Fibroblast of skin of abdomen (primary cell): ENCODE data around the gene PHF21B.
"Not testable (repeated sequence)": the region's sequence is repeated elsewhere in the genome, so short reads cannot be mapped to it uniquely, and the experiment has no call there.

ENCODE experiments used
- DNase-seq: peaks from one replicate; pipeline ENCODE4 v3.0.0-alpha.2; 2013

The PHF21B gene

GRCh38 chr22:44988671-44989070, 21.1 kb downstream of the PHF21B start:
- no peak for DNase-seq

GRCh38 chr22:44986926-44987325, 22.9 kb downstream of the PHF21B start:
- DNase-seq = no peak

GRCh38 chr22:44985906-44986527, 23.8 kb downstream of the PHF21B start:
- no peak for DNase-seq

- no peak for DNase-seq
These were observed 25.8 kb downstream of the PHF21B start for GRCh38 chr22:44983878-44984482.

DNA sequence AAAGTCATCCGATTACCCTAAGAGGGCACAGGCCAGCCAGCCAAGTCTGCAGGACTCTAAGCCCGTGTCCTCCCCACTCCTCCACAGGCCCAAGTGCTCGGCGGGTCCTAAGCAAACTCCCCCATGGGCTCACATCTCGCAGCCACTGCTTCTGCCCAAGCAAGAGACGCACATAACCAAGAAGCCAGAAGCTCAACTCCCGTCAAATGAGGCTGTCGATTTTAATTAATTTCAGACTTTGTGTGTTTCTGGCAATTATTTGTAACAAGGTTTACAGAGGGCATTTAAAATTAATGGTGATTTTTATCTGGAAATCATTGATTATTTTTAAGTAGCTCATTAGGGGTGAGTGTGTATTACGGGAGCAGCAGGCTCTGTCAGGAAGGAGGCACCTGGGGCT, 27.4 kb downstream of the PHF21B start:
- no peak for DNase-seq

- DNase-seq = no peak
These were observed 27.9 kb downstream of the PHF21B start for GRCh38 chr22:44981857-44982256.

- DNase-seq = no peak
These were observed 30.7 kb downstream of the PHF21B start for GRCh38 chr22:44979154-44979553.

- peak; percentile 79 for DNase-seq
These were observed 34.2 kb downstream of the PHF21B start for GRCh38 chr22:44975427-44976262.

GRCh38 chr22:44974454-44974853, 35.4 kb downstream of the PHF21B start:
- DNase-seq = no peak

DNA sequence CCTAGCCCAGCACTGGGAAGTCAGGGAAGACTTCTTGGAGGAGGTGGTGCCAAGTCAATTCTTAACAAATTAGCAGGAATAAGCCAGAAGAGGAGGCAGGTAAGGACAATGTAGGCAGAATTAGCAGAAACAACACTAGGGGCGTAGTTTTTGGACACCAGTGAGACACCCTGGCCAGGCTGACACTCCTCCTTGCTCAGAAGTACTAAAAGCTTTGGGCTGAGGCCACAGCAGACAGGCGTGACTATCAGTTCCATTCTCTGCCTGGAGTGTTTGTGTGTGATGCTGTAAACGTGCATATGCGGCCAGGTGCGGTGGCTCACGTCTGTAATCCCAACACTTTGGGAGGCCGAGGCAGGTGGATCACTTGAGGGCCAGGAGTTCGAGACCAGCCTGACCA, 36.0 kb downstream of the PHF21B start:
- no peak for DNase-seq

DNA sequence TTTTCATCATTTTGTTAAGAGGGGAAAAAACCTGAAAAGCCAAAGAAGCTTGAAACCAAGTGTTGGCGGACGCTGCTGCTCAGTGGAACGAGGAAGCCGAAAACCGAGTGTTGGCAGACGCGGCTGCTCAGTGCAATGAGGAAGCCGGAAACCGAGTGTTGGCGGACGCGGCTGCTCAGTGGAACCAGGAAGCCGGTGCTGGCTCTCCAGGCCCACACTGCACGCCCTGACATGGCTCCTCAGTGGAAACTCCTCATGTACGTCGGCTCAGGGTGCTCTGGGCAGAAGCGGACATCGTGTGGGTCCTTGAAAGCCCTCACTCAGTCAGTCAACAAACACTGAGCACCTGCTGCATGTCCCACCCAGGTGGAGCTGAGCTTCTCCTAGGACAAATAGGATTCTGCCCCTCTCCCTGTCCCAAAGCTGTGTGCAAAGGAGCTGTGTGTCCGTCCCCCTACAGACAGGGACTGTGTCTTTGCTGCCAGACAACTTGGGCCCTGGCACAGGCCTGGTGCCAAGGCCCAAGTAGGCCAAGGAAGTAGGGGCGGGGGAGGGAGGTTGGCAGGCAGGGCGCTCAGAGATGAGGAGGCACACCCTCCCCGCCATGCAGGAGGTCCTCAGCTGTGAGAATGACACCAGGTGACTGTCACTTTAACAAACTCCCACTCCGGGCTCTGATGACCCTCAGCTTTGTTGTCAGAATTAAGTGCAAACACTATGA, 37.3 kb downstream of the PHF21B start:
- no peak for DNase-seq

- no peak for DNase-seq
These were observed 38.0 kb downstream of the PHF21B start for GRCh38 chr22:44971651-44972362.

DNA sequence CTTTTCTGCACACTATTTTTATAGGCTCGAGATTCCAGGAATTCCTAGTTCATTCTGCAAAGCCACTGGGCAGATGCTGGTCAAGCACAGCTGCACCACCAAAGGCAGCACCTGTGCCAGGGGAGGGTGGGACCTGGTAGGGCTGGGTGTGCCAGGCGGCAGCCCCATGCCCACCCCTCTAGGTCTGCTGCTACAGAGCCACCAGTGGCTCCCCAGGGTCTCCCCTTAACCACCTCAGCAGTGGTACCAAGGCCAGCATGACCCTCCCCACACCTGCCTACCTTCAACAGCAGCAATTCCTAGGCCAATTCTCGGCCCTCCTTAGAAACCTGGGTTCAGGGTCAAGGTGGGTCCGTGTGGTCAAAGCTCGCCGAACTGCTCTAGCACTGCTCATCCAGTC, 39.5 kb downstream of the PHF21B start:
- no peak for DNase-seq

- DNase-seq = no peak
These were observed 40.0 kb downstream of the PHF21B start for GRCh38 chr22:44969817-44970216.

DNA sequence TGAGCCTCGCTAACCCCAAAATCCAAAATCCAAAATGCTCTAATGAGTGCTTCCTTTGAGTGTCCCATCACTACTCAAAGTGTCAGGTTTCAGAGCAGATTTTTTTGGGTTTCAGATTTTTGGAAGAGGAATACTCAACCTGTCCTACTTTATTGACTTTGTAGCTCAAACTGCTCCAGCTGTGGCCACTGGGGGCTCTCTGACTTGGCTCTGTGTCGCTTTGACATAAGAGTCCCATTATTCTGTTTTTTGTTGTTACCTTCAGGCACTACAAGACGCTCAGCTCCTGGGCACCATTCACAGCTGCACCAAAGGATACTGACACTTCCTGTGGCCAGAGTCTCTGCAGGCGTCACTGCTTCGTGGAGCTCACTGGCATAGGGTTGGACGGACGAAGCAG, 41.1 kb downstream of the PHF21B start:
- no peak for DNase-seq

- no peak for DNase-seq
These were observed 44.6 kb downstream of the PHF21B start for GRCh38 chr22:44965171-44965570.

DNA sequence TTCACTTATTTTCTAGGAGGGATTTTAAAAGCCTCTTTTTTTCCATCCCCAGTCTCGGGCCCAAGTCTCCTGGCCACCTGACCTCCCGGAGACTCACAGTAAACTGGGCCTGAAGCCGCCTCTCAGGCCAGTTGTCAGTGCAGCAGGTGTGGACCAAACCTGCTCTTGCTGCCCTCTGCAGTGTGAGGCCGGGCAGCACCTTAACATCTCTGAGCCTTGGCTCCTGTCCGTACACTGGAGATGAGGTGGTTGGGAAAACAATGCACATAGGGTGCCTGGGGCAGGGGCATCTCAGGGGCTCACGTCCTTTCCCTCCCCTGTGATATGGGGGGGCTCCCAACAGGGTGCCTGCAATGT, 45.1 kb downstream of the PHF21B start:
- no peak for DNase-seq

DNA sequence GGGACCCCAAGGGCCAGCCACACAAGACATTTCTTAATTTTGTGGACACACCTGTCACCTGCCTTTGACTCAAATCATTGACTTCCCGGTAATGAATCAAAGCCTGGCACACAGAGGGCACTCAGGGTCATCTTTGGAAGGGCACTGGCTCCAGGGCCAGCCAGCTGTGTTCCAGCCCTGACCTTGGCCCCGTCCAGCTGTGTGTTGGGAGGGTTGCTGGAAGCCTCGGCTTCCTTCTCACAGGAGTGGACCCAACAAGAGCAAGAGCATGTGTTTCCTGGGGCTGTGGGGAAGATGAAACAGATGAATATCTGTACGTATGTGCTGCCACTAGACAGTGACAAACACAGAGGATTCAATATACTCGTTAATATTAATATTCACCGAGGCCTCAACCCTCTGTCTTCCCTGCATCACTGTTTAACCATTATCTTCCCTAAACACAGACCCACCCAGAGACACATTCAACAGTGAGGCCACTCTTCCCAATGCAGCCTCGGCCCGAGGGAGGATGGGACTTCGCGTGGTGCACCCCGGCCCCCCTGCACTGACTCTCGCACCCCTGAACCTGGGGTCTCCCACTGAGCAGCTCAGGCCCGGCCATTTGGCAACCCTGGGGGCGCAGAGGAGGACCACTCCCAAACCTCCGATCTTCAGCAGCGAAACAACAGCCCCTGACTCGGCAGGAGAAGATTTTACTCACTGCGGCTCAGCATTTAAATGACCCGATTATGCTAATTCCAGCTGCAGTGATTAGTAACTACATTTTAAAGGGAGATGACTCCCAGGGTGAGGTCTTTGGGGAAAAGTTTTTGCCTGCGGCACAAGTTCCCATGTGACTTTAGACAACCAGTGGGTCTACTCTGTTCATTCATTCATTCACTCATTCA, 45.7 kb downstream of the PHF21B start:
- DNase-seq = no peak

DNA sequence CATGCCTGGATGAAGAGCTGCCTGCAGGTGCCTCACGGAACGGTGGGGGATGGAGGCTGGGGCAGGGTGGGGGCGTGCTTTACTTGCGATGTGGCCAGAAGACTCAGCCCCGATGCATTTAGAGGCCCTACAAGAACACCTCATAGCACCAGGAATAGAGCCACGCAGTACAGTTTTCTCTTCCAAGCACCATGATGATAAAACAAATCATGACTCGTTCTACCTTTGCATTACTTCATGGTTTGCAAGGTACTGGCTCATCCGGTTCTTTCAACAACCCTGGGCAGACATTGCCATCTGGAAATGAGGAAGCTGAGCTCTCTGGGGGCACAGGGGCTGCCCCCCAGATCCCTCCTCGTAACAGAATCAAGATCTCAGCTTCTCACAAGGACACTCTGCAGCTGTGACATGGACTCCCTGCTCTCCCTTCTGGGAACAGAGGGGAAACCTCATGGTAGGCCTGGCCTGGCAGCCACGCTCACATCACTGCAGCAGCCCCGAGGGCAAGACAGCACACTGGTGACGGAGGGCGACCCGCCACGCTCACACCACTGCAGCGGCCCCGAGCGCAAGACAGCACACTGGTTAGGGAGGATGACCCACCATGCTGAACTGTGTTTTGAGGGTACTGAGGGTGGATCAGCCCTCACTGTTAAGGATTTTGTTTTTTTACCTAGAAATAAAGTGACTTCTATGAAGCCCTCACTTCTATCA, 46.9 kb downstream of the PHF21B start:
- DNase-seq = no peak

- DNase-seq = not testable (repeated sequence)
These were observed 48.1 kb downstream of the PHF21B start for GRCh38 chr22:44961682-44962081.
